Adrenal gland (tissue), 5 donors: ENCODE results near the gene PDLIM4.

Experiments used
- CTCF ChIP-seq, 6 experiments: fragments of 450-650 bp in 4 of 6; fragments of 200-600 bp in 2 of 6; sonication (generic) in 1 of 6; IDR thresholded peaks; 1 replicate in 5 of 6; 2 replicates in 1 of 6; pipeline versions ENCODE4 v1.5.1 to v1.8.0; 2016 to 2021; ENCODE audit warnings: antibody characterized with exemption in 6 of 6, mild to moderate bottlenecking in 2 of 6, moderate library complexity in 1 of 6
- POLR2A ChIP-seq, 2 donors: fragments of 450-650 bp; IDR thresholded peaks; one replicate each; pipeline ENCODE4 v1.6.1; 2017; ENCODE audit warnings: antibody characterized with exemption in 2 of 2, mild to moderate bottlenecking in 2 of 2, moderate library complexity in 1 of 2
- donor health status: DM: no; HTN: no; CAD: no.

GRCh38 chr5:132237141-132237540 lies 20.4 kb upstream of the PDLIM4 start:
- TF ChIP-seq CTCF (IDR thresholded peaks at IDR 0.05) (no peak), POLR2A (IDR thresholded peaks at IDR 0.05) (no peak)
